ENCODE data around the gene CELF4.

- TF ChIP-seq CTCF (IDR thresholded peaks at IDR 0.05) = no peak
- no peak for TF ChIP-seq POLR2A (IDR thresholded peaks at IDR 0.05)
Measured at GRCh38 chr18:37272841-37273240, 292.8 kb downstream of the CELF4 start.

Data from body of pancreas (tissue), 4 donors.